Measurements from ENCODE around the gene RARRES1. TPM values are rescaled to one million over a fixed set of nuclear protein-coding genes. Genes with fewer than 3 reads are reported as not detected.

The RARRES1 gene, protein sequence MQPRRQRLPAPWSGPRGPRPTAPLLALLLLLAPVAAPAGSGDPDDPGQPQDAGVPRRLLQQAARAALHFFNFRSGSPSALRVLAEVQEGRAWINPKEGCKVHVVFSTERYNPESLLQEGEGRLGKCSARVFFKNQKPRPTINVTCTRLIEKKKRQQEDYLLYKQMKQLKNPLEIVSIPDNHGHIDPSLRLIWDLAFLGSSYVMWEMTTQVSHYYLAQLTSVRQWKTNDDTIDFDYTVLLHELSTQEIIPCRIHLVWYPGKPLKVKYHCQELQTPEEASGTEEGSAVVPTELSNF
- total RNA-seq (2022) (1,088 and 1,195 TPM in 2 replicates), Bru-seq, nascent RNA (percentile 100 among the genes with signal in this experiment), BruChase-seq, experiment 1, labeled RNA remaining after a 6-hour chase (percentile 99 among the genes with signal in this experiment), BruChase-seq, experiment 2, labeled RNA remaining after a 2-hour chase (percentile 99 among the genes with signal in this experiment)
- long read RNA-seq, transcript RARRES1-205 (3 exons, 532 nt): minor isoform, 6 of 2,562 reads
- long read RNA-seq, transcript RARRES1-204 (4 exons, 839 nt): minor isoform, 30 of 2,562 reads
- long read RNA-seq, transcript RARRES1-201 (6 exons, 1,952 nt): major isoform, 1,719 of 2,562 reads
- long read RNA-seq, partial matches to known transcripts: 600 of 2,562 reads
- long read RNA-seq, other reads (novel, unspliced or antisense): 207 of 2,562 reads

DNA sequence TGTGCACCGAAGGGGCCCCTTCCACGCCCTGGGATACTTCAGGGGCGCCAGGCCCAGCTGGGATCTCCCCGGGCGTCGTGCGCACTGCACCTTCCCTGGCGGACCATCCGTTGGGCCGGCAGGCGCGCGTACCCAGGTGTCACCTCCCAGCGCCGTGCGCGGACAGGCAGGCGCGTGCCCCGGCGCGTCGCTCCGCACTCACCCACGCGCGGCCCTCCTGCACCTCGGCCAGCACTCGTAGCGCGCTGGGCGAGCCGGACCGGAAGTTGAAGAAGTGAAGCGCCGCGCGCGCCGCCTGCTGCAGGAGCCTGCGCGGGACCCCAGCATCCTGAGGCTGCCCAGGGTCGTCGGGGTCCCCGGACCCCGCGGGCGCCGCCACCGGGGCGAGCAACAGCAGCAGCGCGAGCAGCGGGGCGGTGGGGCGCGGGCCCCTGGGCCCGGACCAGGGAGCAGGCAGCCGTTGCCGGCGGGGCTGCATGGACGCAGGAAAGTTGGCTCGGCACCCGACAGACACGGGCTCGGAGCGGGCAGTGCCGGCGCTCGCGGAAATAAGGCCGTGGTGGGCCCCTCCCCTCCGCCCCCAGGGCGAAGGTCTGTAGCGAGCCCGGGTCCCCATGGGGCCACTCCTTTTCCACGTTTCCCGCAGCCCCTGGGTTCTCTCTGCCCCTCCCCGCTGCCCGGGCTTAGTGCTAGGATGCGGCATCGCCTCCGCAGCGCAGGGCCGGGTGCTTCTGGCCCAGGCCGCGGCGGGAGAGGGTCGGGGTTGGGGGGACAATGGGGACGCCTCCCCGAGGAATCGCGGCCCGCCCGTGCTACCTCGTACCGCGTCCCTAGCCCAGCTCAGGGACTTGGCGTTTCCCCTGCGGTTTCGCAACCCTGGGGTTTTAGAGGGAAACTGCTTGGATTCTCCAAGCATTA is at the start of gene RARRES1:
RARRES1 (minus strand) TSS at position 520 of the 918 bp plus-strand sequence; CDS start at position 478, 42 bp downstream.
- BruUV-seq (replicated peaks): no TSS peak
- Mint-ChIP-seq H3K27ac (ENCODE audit: unreplicated experiment) (peak within 1 kb of the TSS; percentile 87), H3K4me1 (ENCODE audit: low read depth, unreplicated experiment) (peaks cover 48% of the 10 kb centered on the region), H3K4me3 (ENCODE audit: low read depth, unreplicated experiment) (peak within 1 kb of the TSS; percentile 93), H3K9me3 (ENCODE audit: low read depth, unreplicated experiment) (no peaks in the 10 kb centered on the region), H3K27me3 (ENCODE audit: unreplicated experiment) (no peaks in the 10 kb centered on the region), H3K36me3 (ENCODE audit: insufficient read depth, unreplicated experiment) (peaks cover 75% of the 10 kb centered on the region)
- TF ChIP-seq, protein P1, sequence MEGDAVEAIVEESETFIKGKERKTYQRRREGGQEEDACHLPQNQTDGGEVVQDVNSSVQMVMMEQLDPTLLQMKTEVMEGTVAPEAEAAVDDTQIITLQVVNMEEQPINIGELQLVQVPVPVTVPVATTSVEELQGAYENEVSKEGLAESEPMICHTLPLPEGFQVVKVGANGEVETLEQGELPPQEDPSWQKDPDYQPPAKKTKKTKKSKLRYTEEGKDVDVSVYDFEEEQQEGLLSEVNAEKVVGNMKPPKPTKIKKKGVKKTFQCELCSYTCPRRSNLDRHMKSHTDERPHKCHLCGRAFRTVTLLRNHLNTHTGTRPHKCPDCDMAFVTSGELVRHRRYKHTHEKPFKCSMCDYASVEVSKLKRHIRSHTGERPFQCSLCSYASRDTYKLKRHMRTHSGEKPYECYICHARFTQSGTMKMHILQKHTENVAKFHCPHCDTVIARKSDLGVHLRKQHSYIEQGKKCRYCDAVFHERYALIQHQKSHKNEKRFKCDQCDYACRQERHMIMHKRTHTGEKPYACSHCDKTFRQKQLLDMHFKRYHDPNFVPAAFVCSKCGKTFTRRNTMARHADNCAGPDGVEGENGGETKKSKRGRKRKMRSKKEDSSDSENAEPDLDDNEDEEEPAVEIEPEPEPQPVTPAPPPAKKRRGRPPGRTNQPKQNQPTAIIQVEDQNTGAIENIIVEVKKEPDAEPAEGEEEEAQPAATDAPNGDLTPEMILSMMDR (IDR thresholded peaks at IDR 0.05; ENCODE audit: unreplicated experiment): no peak
- CTCF ChIA-PET: interaction anchor here (1.5 kb wide), 1 partner anchor 57 kb away, joined by 3 read pairs; no protein-coding TSS in a partner anchor
- intact Hi-C loops (cut with micrococcal nuclease; ENCODE audit: unreplicated experiment): loop anchor here (1.0 kb wide), 1 partner anchor 37 kb away; no protein-coding TSS in a partner anchor
- peak; percentile 94 for DNase-seq

DNA sequence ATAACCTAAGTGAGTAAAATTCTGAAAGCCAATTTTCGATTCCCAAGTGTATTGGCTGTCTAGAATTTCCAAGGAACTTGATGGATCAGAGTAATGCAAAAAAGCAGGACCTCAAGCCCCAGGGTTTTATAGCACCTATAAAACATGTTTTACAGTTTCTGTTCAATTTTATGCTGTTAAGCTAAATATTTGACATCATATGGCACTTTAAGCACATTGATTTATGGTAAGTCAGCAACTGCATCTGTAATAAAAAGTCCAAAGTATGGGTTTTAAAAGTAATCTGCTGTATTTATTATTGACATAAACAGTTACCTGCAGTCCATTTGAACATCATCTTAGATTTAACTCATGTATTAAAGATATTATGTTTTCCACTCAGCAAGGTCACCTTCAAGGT is 49.6 kb upstream of the RARRES1 start:
- Mint-ChIP-seq H3K27me3 (ENCODE audit: unreplicated experiment) (no peaks in the 10 kb centered on the region), H3K9me3 (ENCODE audit: low read depth, unreplicated experiment) (peaks cover 11% of the 10 kb centered on the region), H3K4me3 (ENCODE audit: low read depth, unreplicated experiment) (no peak overlapping the region), H3K4me1 (ENCODE audit: low read depth, unreplicated experiment) (peaks cover 28% of the 10 kb centered on the region), H3K27ac (ENCODE audit: unreplicated experiment) (no peak overlapping the region), H3K36me3 (ENCODE audit: insufficient read depth, unreplicated experiment) (peaks cover 29% of the 10 kb centered on the region)
- BruUV-seq (replicated peaks): no TSS peak
- DNase-seq: no peak
- TF ChIP-seq, protein P1 (IDR thresholded peaks at IDR 0.05; ENCODE audit: unreplicated experiment): no peak
- intact Hi-C loops (cut with micrococcal nuclease; ENCODE audit: unreplicated experiment): no loop called here
- CTCF ChIA-PET: no interaction called here

DNA sequence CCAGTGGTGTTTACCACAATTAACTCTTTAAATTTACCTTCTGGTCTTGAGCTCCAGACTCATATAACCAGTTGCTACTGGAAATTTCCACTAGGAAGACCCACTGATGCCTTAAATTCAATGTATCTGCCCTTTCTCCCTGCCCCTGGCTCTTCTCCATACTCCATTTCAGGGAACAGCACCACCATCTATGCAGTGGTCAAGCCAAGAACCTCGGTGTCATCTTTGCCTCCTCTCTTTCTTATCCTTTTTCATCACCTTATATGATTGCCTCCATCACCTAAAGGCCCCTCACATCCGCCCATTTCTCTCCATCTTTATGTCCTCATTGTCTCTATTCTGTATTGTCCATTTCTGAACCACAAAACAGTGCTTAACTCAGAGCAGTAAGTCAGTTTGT is 48.9 kb upstream of the RARRES1 start:
- TF ChIP-seq, protein P1 (IDR thresholded peaks at IDR 0.05; ENCODE audit: unreplicated experiment): no peak
- H3K27me3 Mint-ChIP-seq (ENCODE audit: unreplicated experiment): no peaks in the 10 kb centered on the region
- peaks cover 27% of the 10 kb centered on the region for H3K4me1 Mint-ChIP-seq (ENCODE audit: low read depth, unreplicated experiment)
- no TSS peak for BruUV-seq (replicated peaks)
- no peak for DNase-seq
- no peak overlapping the region for H3K4me3 Mint-ChIP-seq (ENCODE audit: low read depth, unreplicated experiment)
- H3K9me3 Mint-ChIP-seq (ENCODE audit: low read depth, unreplicated experiment): peaks cover 11% of the 10 kb centered on the region
- peak overlapping the region; percentile 30 for H3K27ac Mint-ChIP-seq (ENCODE audit: unreplicated experiment)
- CTCF ChIA-PET: interaction anchor here (0.7 kb wide), 1 partner anchor 55 kb away, joined by 3 read pairs; no protein-coding TSS in a partner anchor
- H3K36me3 Mint-ChIP-seq (ENCODE audit: insufficient read depth, unreplicated experiment): peaks cover 29% of the 10 kb centered on the region
- intact Hi-C loops (cut with micrococcal nuclease; ENCODE audit: unreplicated experiment): no loop called here

DNA sequence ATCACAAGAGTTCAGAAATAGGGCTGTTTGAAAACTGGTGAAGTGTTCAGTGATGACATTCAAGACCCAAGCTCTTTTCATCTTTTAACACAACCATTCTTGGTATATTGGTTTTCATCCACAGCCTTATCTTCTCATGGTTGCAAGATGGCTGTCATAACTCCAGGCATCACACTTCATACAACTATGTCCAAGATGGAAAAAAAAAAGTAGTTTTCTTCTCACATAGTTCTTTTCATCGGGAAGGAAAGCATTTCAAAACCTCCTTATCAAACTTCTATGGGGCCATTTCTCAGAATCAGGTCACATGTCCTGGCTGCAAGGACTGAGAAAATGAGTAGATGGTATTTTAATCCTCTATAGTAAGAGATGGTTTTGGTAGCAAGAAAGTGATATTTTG is 48.5 kb upstream of the RARRES1 start:
- TF ChIP-seq, protein P1 (IDR thresholded peaks at IDR 0.05; ENCODE audit: unreplicated experiment): no peak

More for the DNA sequence above, 48.5 kb upstream of the RARRES1 start:
- peaks cover 25% of the 10 kb centered on the region for H3K36me3 Mint-ChIP-seq (ENCODE audit: insufficient read depth, unreplicated experiment)
- DNase-seq: no peak
- H3K27ac Mint-ChIP-seq (ENCODE audit: unreplicated experiment): peak overlapping the region; percentile 30
- BruUV-seq (replicated peaks): no TSS peak
- H3K4me1 Mint-ChIP-seq (ENCODE audit: low read depth, unreplicated experiment): peaks cover 24% of the 10 kb centered on the region
- intact Hi-C loops (cut with micrococcal nuclease; ENCODE audit: unreplicated experiment): no loop called here
- H3K27me3 Mint-ChIP-seq (ENCODE audit: unreplicated experiment): no peaks in the 10 kb centered on the region
- H3K4me3 Mint-ChIP-seq (ENCODE audit: low read depth, unreplicated experiment): no peak overlapping the region
- H3K9me3 Mint-ChIP-seq (ENCODE audit: low read depth, unreplicated experiment): peaks cover 7% of the 10 kb centered on the region
- CTCF ChIA-PET: interaction anchor here (0.7 to 1.1 kb wide), 3 partner anchors 45 to 54 kb away, joined by 3 read pairs; no protein-coding TSS in a partner anchor

Measured in Calu3 (cell line).